HG03108 (cell line): ENCODE data around the gene ZMIZ1.
A peak's percentile ranks its signal among the peaks of the same experiment; 100 is the strongest.

Experiments used
- ATAC-seq: cut with Tn5 transposase; IDR thresholded peaks from one replicate; pipeline ENCODE4 v1.9.1; 2021; ENCODE audit warnings: moderate library complexity; ENCODE audit not compliant: unreplicated experiment

The ZMIZ1 gene

GRCh38 chr10:79077488-79078173, 8.9 kb downstream of the ZMIZ1 start:
- no peak for ATAC-seq

- no peak for ATAC-seq
Measured at GRCh38 chr10:79078367-79079053, 9.7 kb downstream of the ZMIZ1 start.

- ATAC-seq, result no peak
Measured at GRCh38 chr10:79079054-79079397, 10.3 kb downstream of the ZMIZ1 start.

- no peak for ATAC-seq
Measured at GRCh38 chr10:79079490-79080355, 11.0 kb downstream of the ZMIZ1 start.

GRCh38 chr10:79081353-79082034, 12.7 kb downstream of the ZMIZ1 start:
- ATAC-seq, result no peak

- ATAC-seq, result no peak
Measured at GRCh38 chr10:79082035-79082373, 13.2 kb downstream of the ZMIZ1 start.

GRCh38 chr10:79082631-79083596, 14.1 kb downstream of the ZMIZ1 start:
- no peak for ATAC-seq

GRCh38 chr10:79084012-79084971, 15.5 kb downstream of the ZMIZ1 start:
- ATAC-seq, result peak; percentile 35

- peak; percentile 40 for ATAC-seq
Measured at GRCh38 chr10:79084972-79085597, 16.3 kb downstream of the ZMIZ1 start.

- no peak for ATAC-seq
Measured at GRCh38 chr10:79086822-79087221, 18.1 kb downstream of the ZMIZ1 start.

- no peak for ATAC-seq
Measured at GRCh38 chr10:79087721-79088120, 19.0 kb downstream of the ZMIZ1 start.

GRCh38 chr10:79088176-79088575, 19.4 kb downstream of the ZMIZ1 start:
- no peak for ATAC-seq

- no peak for ATAC-seq
Measured at GRCh38 chr10:79088613-79089355, 20.0 kb downstream of the ZMIZ1 start.

- no peak for ATAC-seq
Measured at GRCh38 chr10:79089632-79090031, 20.9 kb downstream of the ZMIZ1 start.

- ATAC-seq, result peak; percentile 51
Measured at GRCh38 chr10:79090134-79090803, 21.5 kb downstream of the ZMIZ1 start.

GRCh38 chr10:79092292-79092896, 23.6 kb downstream of the ZMIZ1 start:
- no peak for ATAC-seq
